Duodenal mucosa (tissue), 2 donors: ENCODE measurements around the gene SHC1.
"Not testable (repeated sequence)": the region's sequence is repeated elsewhere in the genome, so short reads cannot be mapped to it uniquely, and the experiment has no call there.

ENCODE experiments used
- H3K27ac ChIP-seq: one replicate; pipeline ENCODE4 v1.7.0; 2013; ENCODE audit warnings: low read depth, low read length
- H3K27me3 ChIP-seq, 2 donors: one replicate each; pipeline ENCODE4 v1.7.0; 2013; ENCODE audit warnings: low read length in 2 of 2, control low read depth in 1 of 2; ENCODE audit not compliant: insufficient read depth in 2 of 2, control insufficient read depth in 1 of 2
- H3K36me3 ChIP-seq, 2 donors: one replicate each; pipeline ENCODE4 v1.7.0; 2013; ENCODE audit warnings: low read length in 2 of 2, control low read depth in 1 of 2; ENCODE audit not compliant: insufficient read depth in 2 of 2, control insufficient read depth in 1 of 2
- H3K4me1 ChIP-seq, 2 donors: one replicate each; pipeline ENCODE4 v1.7.0; 2013; ENCODE audit warnings: low read length in 2 of 2, control low read depth in 1 of 2; ENCODE audit not compliant: insufficient read depth in 2 of 2, control insufficient read depth in 1 of 2
- H3K4me3 ChIP-seq, 2 donors: one replicate each; pipeline ENCODE4 v1.7.0; 2013; ENCODE audit warnings: low read length in 2 of 2, low read depth in 1 of 2
- H3K9ac ChIP-seq, 2 donors: one replicate each; pipeline ENCODE4 v1.7.0; 2013; ENCODE audit warnings: low read length in 2 of 2, low read depth in 1 of 2
- H3K9me3 ChIP-seq, 2 donors: one replicate each; pipeline ENCODE4 v1.7.0; 2013; ENCODE audit warnings: low read length in 2 of 2, control low read depth in 1 of 2; ENCODE audit not compliant: control insufficient read depth in 1 of 2

SHC1 gene

DNA sequence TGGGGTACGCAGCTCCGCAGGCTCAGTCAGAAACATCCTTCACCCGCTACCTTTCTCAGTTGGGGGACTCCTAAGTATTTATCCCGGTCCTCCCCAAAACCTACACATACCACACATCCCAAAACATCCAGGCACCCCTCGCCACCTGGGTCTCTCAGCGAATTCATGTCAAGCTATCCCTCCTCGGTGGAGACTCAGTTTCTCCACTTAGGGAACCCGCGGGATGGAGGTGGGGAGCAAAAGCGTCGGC lies 30.8 kb upstream of the SHC1 start:
- peak overlapping the region; percentile 88 to 94 for H3K9ac ChIP-seq
- peak overlapping the region; percentile 82 to 89 for H3K4me3 ChIP-seq
- H3K27me3 ChIP-seq: no peaks in the 10 kb centered on the region
- peak overlapping the region; percentile 94 for H3K27ac ChIP-seq
- no peaks in the 10 kb centered on the region for H3K36me3 ChIP-seq
- no peaks in the 10 kb centered on the region for H3K9me3 ChIP-seq
- H3K4me1 ChIP-seq: peaks cover 40 to 45% of the 10 kb centered on the region in 2 donors

DNA sequence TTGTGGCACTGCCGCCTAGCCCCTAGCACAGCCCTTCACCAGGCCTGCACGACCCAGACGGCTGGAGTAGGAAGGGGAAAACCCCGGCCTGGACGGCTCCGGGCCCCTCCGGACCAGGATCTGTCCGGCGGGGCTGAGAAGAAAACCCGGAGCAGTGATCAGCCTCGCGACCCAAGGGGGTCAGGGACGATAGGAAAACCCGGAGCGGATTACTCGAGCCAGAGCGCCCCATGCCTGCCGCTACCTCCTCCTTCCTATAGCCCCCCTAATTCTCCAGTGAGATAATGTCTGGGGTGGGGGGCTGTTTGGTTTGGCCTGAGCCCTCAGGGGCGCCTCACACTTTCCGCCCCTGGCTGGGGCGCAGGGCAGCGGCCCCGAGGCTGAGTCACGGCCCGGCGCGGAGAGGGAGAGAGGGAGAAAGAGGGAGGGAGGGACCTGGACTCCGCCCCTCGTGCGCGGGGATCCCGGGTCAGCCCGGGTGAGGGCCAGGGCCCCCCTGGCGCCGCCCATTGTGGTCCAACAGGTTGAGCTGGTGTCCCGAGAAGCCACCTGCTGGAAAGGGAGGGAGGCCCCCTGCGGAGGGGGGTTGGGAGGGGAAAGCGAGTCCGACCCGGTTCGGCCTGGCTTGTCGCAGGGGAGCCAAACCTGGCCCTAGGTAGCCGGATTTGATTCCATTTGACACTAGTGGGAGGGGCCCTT lies 30.3 kb upstream of the SHC1 start:
- H3K4me3 ChIP-seq: peak overlapping the region; percentile 82 to 89
- no peaks in the 10 kb centered on the region for H3K27me3 ChIP-seq
- peak overlapping the region; percentile 88 to 94 for H3K9ac ChIP-seq
- no peaks in the 10 kb centered on the region for H3K9me3 ChIP-seq
- no peaks in the 10 kb centered on the region for H3K36me3 ChIP-seq
- peak overlapping the region; percentile 94 for H3K27ac ChIP-seq
- peaks cover 39 to 40% of the 10 kb centered on the region in 2 donors for H3K4me1 ChIP-seq

DNA sequence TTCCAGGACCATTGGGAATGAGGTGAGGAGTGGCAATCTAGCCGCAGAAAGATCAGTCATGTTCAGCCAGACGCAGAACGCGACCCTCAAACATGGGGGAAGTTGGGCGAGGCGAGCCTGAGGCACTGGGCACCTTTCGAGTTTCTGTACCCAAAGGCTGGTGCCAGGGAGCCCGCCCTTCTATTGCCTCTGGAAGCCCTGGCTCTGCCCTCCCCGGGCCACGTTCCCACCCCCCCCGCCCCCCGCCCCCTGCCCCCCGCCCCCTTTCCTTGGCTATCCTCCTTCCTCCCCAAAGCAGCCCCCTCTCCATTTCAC lies 29.8 kb upstream of the SHC1 start:
- Histone ChIP-seq H3K27me3 (no peaks in the 10 kb centered on the region), H3K4me3 (peak overlapping the region; percentile 82 to 89), H3K9me3 (no peaks in the 10 kb centered on the region), H3K36me3 (no peaks in the 10 kb centered on the region), H3K4me1 (peaks cover 34 to 35% of the 10 kb centered on the region in 2 donors), H3K9ac (peak overlapping the region; percentile 88 to 94), H3K27ac (peak overlapping the region; percentile 94)

DNA sequence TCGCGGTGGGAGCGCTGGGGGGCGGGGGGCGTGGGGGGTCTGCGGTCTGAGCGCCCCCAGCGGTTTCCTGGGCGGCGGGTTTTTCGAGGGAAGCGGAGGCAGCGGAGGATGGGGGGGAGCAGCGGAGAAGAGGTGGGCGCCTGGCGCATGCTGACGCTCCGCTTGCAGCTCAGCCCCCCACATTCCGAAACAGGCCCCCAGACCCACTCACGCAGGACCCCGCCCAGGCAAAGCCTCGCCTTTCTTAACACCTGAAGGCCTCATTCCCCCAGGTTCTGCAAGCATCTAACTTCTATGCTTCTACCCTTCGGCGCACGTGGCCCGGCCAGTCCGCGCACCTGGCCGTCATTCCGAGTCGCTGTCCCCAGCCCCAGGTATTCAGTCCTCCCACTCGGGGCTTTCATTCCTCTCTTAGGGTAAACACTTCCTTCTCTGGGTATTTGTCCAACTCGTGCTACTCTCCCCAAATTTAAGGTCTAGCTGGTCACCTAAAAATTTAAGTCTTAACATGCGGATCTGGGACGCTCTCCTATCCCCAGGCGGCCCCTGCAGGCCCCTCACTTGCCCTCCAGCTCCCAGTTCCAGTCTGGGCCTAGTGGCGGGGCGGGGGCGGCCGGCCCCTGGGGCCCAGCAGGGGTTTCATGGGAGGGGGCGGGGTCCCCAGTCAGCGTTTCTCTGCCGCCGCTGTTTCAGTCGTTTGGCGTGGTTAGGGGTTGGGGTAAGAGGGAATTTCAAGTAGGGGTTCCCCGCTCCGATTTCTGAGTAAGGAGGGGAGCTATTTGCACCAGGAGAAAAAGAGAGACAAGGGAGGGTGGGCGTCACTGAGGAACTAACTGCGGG lies 29.2 kb upstream of the SHC1 start:
- H3K4me3 ChIP-seq: peak overlapping the region; percentile 82 to 89
- peak overlapping the region; percentile 88 for H3K27ac ChIP-seq
- no peaks in the 10 kb centered on the region for H3K36me3 ChIP-seq
- H3K9me3 ChIP-seq: no peaks in the 10 kb centered on the region
- H3K4me1 ChIP-seq: peaks cover 30 to 33% of the 10 kb centered on the region in 2 donors
- H3K9ac ChIP-seq: peak overlapping the region; percentile 88 to 93
- no peaks in the 10 kb centered on the region for H3K27me3 ChIP-seq

DNA sequence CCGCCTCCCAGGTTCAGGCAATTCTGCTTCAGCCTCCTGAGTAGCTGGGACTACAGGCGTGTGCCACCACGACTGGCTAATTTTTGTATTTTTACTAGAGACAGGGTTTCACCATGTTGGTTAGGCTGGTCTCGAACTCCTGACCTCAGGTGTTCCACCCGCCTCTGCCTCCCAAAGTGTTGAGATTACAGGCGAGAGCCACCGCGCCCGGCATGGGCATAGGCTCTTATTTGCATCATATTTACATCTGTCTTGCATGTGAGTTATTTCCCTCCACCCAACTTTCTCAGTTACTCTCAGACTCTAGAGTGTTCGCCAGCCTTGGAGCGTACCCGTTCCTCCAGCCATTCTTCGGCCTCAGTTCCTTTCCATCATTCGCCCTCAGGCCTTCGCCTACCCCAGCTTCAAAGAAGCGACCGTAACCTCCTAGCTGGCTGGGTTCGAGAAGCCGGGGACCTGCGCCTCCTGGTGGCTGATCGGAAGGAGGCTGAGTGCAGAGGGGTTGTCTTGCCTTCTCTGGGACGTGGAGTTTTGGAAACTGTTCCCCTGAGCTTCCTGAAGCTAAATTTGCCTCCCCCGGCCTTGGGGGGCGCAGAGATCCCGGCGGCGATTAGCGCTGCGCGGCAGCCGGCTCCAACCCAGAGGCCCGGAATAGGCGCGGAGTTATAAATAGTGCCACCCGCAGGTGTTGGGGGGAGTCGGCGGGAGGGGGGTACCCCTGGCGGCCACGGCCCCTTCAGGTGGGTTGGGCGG lies 28.4 kb upstream of the SHC1 start:
- H3K9ac ChIP-seq: peak overlapping the region; percentile 40 to 88
- no peaks in the 10 kb centered on the region for H3K9me3 ChIP-seq
- H3K36me3 ChIP-seq: no peaks in the 10 kb centered on the region
- peak overlapping the region; percentile 21 to 58 for H3K4me3 ChIP-seq
- H3K27me3 ChIP-seq: no peaks in the 10 kb centered on the region
- H3K27ac ChIP-seq: no peak overlapping the region
- peaks cover 22 to 34% of the 10 kb centered on the region in 2 donors for H3K4me1 ChIP-seq

DNA sequence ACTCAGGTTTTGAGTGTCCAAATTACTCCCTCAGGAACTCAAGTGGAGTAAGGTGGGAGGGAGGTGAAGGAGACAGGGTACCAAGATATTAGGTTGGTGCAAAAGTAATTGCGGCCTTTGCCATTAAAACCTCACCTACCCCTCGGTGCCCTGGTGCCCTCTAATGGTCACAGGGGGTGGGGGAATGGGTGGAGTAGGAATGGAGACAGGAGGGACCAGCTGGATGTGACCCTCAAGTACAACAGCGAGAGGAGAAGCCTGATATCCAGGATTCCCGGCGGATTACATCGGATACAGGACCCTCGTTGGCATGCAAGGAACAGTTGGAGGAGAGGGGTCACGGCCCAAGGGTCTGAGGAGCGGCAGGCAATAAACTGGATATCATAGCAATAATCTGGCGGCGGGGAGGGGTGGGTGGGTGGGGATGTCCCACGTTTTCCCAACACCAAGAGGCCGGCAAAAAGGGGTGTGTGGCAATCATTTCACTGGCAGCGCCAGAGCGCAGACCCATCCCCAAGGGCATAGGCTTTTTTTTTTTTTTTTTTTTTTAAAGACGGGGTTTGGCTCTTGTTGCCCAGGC lies 27.7 kb upstream of the SHC1 start:
- H3K4me3 ChIP-seq: no peak overlapping the region
- H3K27ac ChIP-seq: no peak overlapping the region
- H3K4me1 ChIP-seq: peaks cover 22 to 34% of the 10 kb centered on the region in 2 donors
- H3K27me3 ChIP-seq: no peaks in the 10 kb centered on the region
- H3K9ac ChIP-seq: no peak overlapping the region
- H3K36me3 ChIP-seq: no peaks in the 10 kb centered on the region
- no peaks in the 10 kb centered on the region for H3K9me3 ChIP-seq

DNA sequence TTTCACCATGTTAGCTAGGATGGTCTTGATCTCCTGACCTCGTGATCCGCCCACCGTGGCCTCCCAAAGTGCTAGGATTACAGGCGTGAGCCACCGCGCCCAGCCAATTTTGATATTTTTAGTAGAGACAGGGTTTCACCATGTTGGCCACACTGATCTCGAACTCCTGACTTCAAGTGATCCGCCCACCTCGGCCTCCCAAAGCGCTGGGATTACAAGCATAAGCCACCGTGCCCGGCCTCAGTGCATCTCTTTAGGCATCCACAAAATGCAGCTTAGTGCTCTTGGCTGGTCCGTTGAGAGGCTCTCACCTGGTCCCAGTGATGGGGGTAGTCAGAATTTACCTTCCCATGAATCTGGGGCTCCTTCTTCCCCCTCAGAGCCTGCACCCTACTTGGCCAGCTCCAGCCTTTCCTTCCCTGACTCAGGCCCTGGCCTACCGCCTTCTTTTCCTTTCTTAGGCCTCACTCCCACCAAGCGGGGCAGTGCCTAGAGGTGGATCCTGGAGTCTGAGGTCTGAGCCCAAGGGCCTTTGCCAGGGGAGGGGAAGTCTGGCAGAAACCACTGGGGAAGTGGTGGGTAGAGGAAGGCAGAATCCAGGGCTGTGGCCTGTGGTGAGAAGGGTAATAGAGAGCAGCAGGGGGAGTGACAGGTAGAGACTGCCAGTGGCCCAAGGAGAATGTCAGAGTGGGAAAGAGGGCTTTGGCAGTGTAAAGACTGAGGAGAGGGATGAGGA lies 26.6 kb upstream of the SHC1 start:
- Histone ChIP-seq H3K9ac (no peak overlapping the region), H3K27ac (no peak overlapping the region), H3K9me3 (no peaks in the 10 kb centered on the region), H3K4me3 (no peak overlapping the region), H3K27me3 (no peaks in the 10 kb centered on the region), H3K36me3 (peaks cover 0 to 4% of the 10 kb centered on the region in 2 donors), H3K4me1 (peaks cover 22 to 34% of the 10 kb centered on the region in 2 donors)

DNA sequence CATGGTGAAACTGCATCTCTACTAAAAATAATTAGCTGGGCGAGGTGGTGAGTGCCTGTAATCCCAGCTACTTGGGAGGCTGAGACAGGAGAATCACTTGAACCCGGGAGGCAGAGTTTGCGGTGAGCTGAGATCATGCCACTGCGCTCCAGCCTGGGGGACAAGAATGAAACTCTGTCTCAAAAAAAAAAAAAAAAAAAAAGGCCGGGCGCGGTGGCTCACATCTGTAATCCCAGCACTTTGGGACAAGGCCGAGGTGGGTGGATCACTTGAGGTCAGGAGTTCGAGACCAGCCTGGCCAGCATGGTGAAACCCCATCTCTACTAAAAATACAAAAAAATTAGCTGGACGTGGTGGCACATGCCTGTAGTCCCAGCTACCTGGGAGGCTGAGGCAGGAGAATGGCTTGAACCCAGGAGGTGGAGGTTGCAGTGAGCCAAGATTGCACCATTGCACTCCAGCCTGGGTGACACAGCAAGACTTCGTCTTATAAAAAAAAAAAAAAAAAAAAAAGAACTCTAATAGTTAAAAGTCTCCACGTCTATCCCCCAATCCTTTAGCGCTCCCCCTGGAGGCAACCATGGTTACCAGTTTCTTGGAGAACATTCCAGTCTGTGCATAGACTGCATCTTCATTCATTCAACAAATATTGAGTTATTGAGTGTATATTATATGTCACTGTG lies 24.9 kb upstream of the SHC1 start:
- not testable (repeated sequence) for H3K9ac ChIP-seq, H3K27me3 ChIP-seq, H3K9me3 ChIP-seq, H3K36me3 ChIP-seq, H3K27ac ChIP-seq, H3K4me3 ChIP-seq
- peaks cover 22 to 34% of the 10 kb centered on the region in 2 donors for H3K4me1 ChIP-seq

DNA sequence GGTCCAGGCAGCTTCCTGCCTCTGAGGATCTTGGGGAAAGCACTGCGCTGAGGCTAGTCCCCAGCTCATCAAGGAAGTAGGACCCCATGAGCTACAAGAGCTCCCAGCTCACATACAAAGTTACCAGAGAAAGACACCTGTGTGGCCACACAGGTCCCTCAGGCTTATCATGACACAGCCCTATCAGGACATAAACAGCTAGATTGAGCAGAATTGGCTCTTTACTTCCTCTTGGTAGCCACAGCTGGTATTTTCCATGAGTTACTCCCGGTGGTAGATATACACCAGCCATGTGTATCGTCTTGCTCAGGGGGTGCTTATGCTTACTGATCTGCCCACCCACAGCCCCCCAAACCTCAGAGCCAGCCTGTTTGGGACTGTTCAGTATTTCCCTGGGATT lies 24.0 kb upstream of the SHC1 start:
- no peak overlapping the region for H3K27ac ChIP-seq

More for the DNA sequence above, 24.0 kb upstream of the SHC1 start:
- no peak overlapping the region for H3K9ac ChIP-seq
- no peaks in the 10 kb centered on the region for H3K9me3 ChIP-seq
- H3K36me3 ChIP-seq: peaks cover 4 to 12% of the 10 kb centered on the region in 2 donors
- H3K4me3 ChIP-seq: no peak overlapping the region
- H3K4me1 ChIP-seq: peaks cover 18 to 31% of the 10 kb centered on the region in 2 donors
- H3K27me3 ChIP-seq: no peaks in the 10 kb centered on the region
